HG02943 (cell line): Measurements from ENCODE around the gene DDX47.
"Not testable (repeated sequence)": the region's sequence is repeated elsewhere in the genome, so short reads cannot be mapped to it uniquely, and the experiment has no call there.

Experiments
- ATAC-seq: cut with Tn5 transposase; IDR thresholded peaks from one replicate; pipeline ENCODE4 v1.9.1; 2021; ENCODE audit warnings: mild to moderate bottlenecking, low read depth, moderate library complexity; ENCODE audit not compliant: unreplicated experiment

DDX47 gene

DNA sequence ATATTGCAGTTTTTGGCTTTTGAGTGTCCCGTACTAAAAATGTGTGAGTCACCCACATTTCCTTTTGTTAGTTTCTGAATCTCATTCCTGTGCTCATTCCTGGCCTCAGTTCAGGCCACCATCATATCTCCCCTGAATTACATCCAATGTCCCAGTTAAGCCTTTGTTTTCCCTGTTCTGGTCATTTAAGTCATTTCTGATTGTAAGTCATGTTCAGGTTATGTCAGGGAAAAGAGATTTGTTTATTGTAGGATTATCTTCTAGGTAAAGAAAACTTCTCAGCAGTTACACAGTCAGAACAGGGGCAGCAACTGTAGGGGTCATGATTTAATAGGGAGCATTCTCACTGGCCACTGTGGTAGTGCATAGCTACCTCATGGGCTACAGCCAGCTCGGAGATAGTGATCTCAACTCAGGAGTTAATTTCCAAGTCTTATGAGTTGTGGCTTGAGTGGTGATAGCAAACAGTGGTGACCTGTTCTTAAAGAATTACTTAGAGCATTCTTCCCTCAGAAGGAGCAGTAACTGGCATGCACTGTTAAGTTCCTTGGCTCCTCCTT is 6.7 kb downstream of the DDX47 start:
- no peak for ATAC-seq

DNA sequence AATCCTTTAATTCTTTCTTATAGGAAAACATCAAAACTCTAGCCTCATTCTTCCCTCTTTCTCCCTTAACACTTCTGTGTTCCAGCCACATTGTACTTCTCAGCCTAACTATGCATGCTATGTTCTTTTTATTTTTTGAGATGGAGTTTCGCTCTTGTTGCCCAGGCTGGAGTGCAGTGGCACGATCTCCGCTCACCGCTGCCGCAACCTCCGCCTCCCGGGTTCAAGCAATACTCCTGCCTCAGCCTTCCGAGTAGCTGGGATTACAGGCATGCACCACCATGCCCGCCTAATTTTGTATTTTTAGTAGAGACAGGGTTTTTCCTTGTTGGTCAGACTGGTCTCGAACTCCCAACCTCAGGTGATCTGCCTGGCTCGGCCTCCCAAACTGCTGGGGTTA is 7.2 kb downstream of the DDX47 start:
- not testable (repeated sequence) for ATAC-seq

- no peak for ATAC-seq
These were observed 8.8 kb downstream of the DDX47 start for GRCh38 chr12:12821975-12822374.

GRCh38 chr12:12822886-12823285 is 9.7 kb downstream of the DDX47 start:
- no peak for ATAC-seq

DNA sequence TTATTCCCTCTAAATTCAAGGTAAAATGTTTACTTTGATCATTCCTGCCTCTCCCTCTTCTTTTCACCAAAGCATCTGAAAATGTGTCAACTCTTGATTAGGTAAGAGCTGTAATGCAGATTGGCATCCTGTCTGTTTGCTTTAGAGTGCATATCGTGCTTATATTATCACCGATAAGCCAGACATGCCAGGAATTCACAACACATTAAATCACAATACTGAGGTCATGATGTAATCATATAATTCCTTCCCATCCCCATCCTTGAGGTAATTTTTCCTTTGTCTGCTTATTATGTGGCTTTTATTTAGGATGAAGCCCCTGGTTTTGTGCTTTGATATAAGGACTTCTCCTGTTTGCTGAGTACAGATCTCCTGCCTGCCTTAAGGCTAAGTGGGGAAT is 10.2 kb downstream of the DDX47 start:
- ATAC-seq: no peak

DNA sequence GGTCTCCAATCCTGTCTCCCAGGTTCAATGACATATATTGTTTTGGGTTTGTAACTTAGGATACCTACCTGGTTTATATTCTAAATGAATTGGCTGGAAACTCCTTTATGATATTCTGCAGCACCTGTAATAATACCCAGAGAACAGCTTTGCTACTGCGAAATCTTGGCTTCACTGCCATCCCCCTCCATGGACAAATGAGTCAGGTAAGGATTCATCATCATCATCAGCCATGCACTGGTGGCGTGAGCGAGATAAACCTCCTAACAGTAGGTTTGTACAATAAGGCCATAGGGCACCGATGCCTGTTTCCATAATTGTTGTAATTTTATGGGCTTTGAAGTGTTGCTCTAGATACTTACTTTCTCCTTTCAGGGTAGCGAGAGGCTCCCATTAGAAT is 10.7 kb downstream of the DDX47 start:
- ATAC-seq: no peak

DNA sequence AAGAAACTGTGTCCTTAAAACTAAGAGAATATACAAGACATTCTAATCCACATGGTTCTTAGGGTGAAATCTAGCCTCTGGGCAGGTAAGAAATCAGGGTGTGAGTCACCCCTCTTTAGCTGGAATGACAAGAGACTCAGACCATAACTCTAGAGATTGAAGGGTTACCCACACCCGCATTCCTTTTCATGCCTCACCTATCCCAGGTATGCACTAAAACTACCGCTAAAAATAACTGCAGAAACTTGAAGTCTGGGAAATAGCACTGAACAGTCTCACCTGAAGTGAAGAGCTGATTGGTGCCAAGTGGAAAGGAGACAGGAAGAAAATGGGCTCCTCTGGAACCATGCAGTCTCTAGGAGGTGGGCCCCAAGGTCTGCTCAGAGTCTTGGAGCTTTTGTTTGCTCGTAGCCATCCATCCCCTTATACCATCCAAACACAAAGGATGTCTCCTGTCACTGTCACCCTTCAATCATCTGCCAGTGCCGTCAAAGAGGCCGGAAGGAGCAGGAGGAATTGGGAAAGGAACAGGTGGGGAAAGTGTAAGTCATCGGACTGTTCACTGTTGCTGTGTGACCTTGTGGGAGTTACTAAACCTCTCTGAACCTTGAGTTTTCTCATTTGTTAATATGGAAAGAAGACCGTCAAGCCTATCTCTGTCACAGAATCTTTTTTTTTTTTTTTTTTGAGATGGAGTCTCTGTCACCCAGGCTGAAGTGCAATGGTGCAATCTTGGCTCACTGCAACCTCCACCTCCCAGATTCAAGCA is 22.4 kb downstream of the DDX47 start:
- no peak for ATAC-seq

- ATAC-seq: no peak
These were observed 23.4 kb downstream of the DDX47 start for GRCh38 chr12:12836571-12836970.

DNA sequence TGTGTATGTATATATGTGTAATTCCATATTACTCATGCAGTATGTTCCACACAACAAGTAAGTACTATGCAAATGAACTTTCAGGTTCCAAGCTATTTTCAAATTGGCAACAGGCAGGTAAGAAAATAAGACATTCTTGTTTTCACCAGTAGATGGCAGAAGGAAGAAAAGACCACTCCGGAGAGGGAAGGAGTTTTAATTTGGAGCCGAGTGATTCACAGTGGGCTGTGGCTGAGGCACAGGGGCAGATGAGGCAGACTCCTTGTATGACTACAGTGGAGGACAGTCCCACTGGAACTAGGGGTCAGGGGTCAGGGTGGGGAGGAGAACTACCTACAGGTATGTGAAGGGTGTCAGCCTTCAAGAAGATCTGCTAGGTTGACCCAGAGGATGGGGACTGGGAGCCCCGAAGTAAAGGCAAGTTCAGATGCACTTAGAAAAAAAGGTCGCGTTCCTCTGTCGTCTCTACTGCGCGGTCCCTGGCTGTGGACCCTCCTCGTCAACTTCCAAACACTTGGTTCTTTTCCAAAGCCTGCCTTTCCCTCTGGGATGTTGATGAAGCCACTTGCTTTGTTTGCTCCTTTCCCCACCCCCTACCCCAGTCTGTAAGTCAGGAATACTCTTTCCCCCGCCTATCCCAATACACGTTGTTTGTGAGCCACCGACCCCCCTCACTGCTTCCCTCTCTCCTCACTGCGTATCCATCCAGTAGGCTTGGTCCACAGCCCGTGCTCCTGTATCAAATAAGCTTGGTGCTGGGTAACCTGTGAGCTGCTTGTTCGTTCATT is 24.1 kb downstream of the DDX47 start:
- ATAC-seq: no peak

DNA sequence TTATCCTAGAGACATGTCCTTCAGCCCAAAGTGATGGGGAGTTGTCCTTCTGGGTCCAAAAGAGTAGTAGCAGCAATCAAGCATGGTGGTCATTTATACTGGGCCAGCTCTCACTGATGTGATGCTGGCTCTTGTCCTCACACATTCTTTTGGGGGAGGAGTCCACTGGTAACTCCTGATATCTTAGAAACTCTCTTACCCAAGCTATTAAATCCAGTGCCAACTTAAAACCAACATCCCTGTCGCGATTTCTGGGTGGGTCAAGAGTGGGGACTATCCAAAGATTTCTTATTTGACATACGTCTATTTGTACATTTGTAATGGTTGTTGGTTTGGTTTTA is 24.6 kb downstream of the DDX47 start:
- no peak for ATAC-seq

DNA sequence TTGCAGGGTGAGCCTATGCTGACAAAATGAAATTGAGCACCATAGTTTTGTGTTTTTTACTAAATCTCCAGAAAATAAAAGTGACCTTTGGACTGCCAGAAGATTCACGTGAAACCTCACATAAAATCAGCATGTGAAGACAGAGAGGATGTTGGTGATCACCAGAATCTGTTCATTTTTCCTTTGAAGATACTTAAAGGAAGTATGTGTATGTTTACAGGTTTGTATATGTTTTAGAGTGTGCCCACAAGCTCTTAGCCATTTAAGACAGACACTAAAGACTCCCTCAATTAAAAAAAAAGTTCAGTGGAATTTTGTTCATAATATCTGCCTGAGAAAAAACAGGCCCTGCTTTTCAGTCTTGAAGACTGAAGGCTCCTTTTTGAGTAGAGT is 25.9 kb downstream of the DDX47 start:
- ATAC-seq: no peak

GRCh38 chr12:12839439-12839838 is 26.3 kb downstream of the DDX47 start:
- ATAC-seq: not testable (repeated sequence)

DNA sequence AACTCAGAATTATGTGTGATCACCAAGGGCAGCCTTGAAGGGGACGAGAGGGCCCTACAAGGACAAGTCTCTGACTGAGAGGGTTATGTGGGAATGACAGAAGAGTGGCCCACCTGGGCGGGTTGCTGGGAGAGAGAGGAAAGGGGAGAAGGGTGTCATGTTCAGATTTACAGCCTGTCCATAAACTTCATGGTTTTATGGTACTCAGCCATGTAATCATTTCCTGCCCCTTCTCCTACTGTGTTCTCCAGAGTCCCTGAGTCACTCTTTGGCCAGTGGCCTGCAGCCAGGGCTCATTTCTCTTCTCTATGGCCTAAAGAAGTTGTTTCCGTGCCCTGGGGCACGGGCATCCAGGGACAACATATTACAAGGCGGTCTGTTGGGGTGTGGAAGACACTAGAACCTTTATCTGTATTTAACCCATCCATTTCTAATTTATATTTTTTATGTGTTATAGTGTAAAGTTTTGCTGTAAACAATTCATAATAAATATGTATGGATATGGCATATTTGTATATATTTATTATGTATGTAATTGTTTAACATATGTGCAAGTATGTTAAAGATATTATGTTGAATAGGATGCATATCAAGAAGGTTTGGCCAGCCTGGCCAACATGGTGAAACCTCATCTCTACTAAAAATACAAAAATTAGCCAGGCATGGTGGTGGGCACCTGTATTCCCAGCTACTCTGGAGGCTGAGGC is 26.9 kb downstream of the DDX47 start:
- no peak for ATAC-seq

DNA sequence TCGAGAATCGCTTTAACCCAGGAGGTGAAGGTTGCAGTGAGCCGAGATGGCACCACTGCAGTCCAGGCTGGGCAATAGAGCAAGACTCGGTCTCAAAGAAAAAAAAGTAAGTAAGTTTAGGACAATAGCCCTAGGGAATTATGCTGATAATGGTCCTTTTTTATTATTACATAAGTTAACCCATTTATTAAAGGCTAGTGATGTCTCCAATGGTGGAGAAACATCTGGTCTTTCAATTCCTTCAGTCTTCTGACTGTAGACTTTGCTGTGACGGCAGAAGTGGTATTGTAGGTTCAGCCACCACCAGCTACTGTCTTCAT is 27.4 kb downstream of the DDX47 start:
- no peak for ATAC-seq

DNA sequence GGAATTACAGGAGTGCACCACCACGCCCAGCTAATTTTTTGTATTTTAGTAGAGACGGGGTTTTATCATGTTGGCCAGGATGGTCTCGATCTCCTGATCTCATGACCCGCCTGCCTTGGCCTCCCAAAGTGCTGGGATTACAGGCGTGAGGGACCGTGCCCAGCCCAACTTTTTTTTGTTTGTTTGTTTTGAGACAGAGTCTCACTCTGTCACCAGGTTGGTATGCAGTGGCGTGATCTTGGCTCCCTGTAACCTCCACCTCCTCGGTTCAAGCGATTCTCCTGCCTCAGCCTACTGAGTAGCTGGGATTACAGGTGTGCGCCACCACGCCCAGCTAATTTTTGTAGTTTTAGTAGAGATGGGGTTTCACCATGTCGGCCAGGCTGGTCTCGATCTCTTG is 28.3 kb downstream of the DDX47 start:
- not testable (repeated sequence) for ATAC-seq

DNA sequence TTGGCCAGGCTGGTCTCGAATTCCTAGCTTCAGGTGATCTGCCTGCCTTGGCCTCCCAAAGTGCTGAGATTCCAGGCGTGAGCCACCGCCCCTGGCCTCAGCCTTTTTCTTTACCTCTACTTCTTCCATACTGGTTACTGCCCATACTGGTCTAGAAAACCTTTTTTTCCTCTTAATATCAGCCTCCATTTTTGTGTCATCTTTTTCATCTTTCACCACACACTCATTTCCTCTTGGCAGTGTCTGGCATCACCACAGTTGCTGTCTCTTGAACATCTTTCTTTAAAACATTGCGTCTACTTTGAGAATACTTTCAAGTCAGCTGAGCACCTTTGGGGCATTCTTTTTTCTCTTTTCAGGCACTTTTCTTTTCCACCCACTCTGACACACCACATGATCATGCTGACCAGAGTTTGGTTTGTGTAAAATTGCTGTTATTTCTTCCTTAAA is 32.7 kb downstream of the DDX47 start:
- ATAC-seq: no peak

DNA sequence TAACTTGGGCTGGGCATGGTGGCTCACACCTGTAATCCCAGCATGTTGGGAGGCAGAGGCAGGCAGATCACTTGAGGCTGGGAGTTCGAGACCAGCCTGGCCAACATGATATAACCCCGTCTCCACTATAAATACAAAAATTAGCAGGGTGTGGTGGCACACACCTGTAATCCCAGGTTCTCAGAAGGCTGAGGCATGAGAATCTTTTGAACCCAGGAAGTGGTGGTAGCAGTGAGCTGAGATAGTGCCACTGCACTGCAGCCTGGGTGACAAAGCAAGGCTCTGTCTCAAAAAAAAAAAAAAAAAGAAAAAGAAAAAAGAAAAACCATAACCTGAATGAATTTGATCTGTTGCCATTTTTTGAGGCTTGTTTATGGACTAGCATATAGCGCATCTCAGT is 33.6 kb downstream of the DDX47 start:
- ATAC-seq: not testable (repeated sequence)

DNA sequence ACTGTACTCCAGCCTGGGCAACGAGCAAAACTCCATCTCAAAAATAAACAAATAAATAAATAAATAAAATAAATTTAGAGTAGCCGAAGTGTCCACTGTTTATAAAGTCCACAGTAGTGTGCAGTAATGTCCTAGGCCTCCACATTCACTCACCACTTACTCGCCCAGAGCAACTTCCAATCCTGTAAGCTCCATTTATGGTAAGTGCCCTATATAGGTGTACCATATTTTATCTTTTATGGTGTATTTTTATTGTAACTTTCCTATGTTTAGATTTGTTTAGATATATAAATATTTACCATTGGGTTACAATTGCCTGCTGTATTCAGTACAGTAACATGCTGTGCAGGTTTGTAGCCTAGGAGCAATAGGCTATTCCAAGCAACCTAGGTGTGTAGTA is 40.3 kb downstream of the DDX47 start:
- no peak for ATAC-seq

DNA sequence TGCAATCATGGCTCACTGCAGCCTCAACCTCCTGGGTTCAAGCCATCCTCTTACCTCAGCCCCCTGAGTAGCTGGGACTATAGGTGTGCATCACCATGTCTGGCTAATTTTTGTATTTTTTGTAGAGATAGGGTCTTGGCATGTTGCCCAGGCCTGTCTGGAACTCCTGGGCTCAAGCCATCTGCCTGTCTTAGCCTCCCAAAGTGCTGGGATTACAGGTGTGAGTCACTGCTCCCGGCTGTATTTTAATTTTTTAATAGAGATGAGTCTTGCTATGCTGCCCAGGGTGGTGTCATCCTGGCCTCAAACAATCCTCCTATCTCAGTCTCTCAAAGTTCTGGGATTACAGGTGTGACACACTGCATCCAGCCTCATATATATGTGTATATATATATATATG is 46.5 kb downstream of the DDX47 start:
- no peak for ATAC-seq

DNA sequence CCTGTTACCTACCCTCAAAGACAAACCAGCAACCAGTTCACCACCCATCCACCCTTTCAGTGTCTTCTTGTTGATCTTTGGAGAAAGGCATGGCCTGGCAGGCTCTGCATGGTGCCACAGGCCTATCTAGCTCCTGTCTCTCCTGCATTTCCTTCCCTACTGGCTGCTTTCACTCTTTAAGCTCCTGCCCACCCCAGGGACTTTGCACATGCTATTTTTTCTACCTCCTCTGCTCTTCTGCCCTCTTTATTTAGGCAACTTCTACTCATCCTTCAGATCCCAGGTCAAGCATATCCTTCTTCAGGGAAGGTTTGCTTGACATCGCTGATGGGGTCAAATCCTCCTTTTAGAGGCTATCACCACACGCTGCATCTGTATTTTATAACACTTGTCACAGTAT is 51.1 kb downstream of the DDX47 start:
- no peak for ATAC-seq

- no peak for ATAC-seq
These were observed 55.5 kb downstream of the DDX47 start for GRCh38 chr12:12868477-12869235.
